Breast epithelium (tissue), 3 donors: Measurements from ENCODE around the gene DLEC1.

Source experiments
- CTCF ChIP-seq, 3 donors: fragments of 450-650 bp; IDR thresholded peaks; one replicate each; pipeline ENCODE4 v1.5.1; 2016 to 2017; ENCODE audit warnings: antibody characterized with exemption in 3 of 3, mild to moderate bottlenecking in 3 of 3, moderate library complexity in 3 of 3
- POLR2A ChIP-seq: fragments of 450-650 bp; IDR thresholded peaks from one replicate; pipeline ENCODE4 v1.6.1; 2016; ENCODE audit warnings: antibody characterized with exemption, mild to moderate bottlenecking, moderate library complexity
- POLR2AphosphoS5 ChIP-seq, 3 donors: sonication (generic); formaldehyde crosslinking; IDR thresholded peaks; one replicate each; pipeline ENCODE4 v1.6.1; 2017; ENCODE audit warnings: antibody characterized with exemption in 3 of 3

GRCh38 chr3:38105525-38105924, 66.5 kb downstream of the DLEC1 start:
- no peak for TF ChIP-seq POLR2A
- TF ChIP-seq CTCF (IDR thresholded peaks at IDR 0.05), result no peak
- TF ChIP-seq POLR2AphosphoS5 (IDR thresholded peaks at IDR 0.05), result no peak
